Activated CD8-positive, alpha-beta memory T cell treated with anti-CD3 and anti-CD28 coated beads for 1 hour (primary cell): ENCODE data around the gene ASPN.

Experiments
- DNase-seq, 2 donors: peaks; one replicate each; pipeline ENCODE4 v3.0.0-alpha.2; 2020; ENCODE audit warnings: low read depth in 1 of 2; ENCODE audit errors: extremely low read depth in 1 of 2

ASPN gene

GRCh38 chr9:92482329-92482728, at the start of gene ASPN:
TSS of gene ASPN (minus strand) at chr9:92482506.
- DNase-seq: no peak

GRCh38 chr9:92530893-92531292, 48.6 kb upstream of the ASPN start:
- DNase-seq: no peak

- no peak for DNase-seq
Measured at GRCh38 chr9:92529124-92529523, 46.8 kb upstream of the ASPN start.

- no peak for DNase-seq
Measured at GRCh38 chr9:92528522-92528849, 46.2 kb upstream of the ASPN start.

GRCh38 chr9:92527832-92528521, 45.7 kb upstream of the ASPN start:
- DNase-seq: no peak

- no peak for DNase-seq
Measured at GRCh38 chr9:92527291-92527828, 45.1 kb upstream of the ASPN start.

GRCh38 chr9:92525306-92525705, 43.0 kb upstream of the ASPN start:
- DNase-seq: no peak

GRCh38 chr9:92524881-92525280, 42.6 kb upstream of the ASPN start:
- no peak for DNase-seq

GRCh38 chr9:92522983-92523970, 41.0 kb upstream of the ASPN start:
- no peak for DNase-seq

- DNase-seq: no peak
Measured at GRCh38 chr9:92520837-92521236, 38.5 kb upstream of the ASPN start.

GRCh38 chr9:92518199-92518598, 35.9 kb upstream of the ASPN start:
- DNase-seq: no peak

- no peak for DNase-seq
Measured at GRCh38 chr9:92517046-92517445, 34.7 kb upstream of the ASPN start.

- DNase-seq: no peak
Measured at GRCh38 chr9:92516521-92516920, 34.2 kb upstream of the ASPN start.

- no peak for DNase-seq
Measured at GRCh38 chr9:92514635-92515034, 32.3 kb upstream of the ASPN start.

- no peak for DNase-seq
Measured at GRCh38 chr9:92513349-92513748, 31.0 kb upstream of the ASPN start.

- DNase-seq: no peak
Measured at GRCh38 chr9:92512622-92513021, 30.3 kb upstream of the ASPN start.

- DNase-seq: no peak
Measured at GRCh38 chr9:92510747-92511146, 28.4 kb upstream of the ASPN start.

GRCh38 chr9:92509050-92509449, 26.7 kb upstream of the ASPN start:
- no peak for DNase-seq

GRCh38 chr9:92508018-92508820, 25.9 kb upstream of the ASPN start:
- no peak for DNase-seq

- DNase-seq: no peak
Measured at GRCh38 chr9:92507496-92507895, 25.2 kb upstream of the ASPN start.

- no peak for DNase-seq
Measured at GRCh38 chr9:92507005-92507404, 24.7 kb upstream of the ASPN start.
